DMS114 treated with DMSO at 0.1 percent for 48 hours (cell line): ENCODE data around the gene CBX5.
A peak's percentile ranks its signal among the peaks of the same experiment; 100 is the strongest.
"Not testable (repeated sequence)": the region's sequence is repeated elsewhere in the genome, so short reads cannot be mapped to it uniquely, and the experiment has no call there.

ENCODE experiments used
- DNase-seq: peaks from one replicate; lab custom pipeline; 2025; ENCODE audit not compliant: unreplicated experiment; lab: John Stamatoyannopoulos, UW

Gene CBX5

GRCh38 chr12:54227927-54228326, 52.0 kb downstream of the CBX5 start:
- DNase-seq: not testable (repeated sequence)

GRCh38 chr12:54227376-54227775, 52.5 kb downstream of the CBX5 start:
- no peak for DNase-seq

GRCh38 chr12:54225666-54226065, 54.3 kb downstream of the CBX5 start:
- no peak for DNase-seq

- DNase-seq: no peak
Observed at GRCh38 chr12:54222609-54223008, 57.3 kb downstream of the CBX5 start.

GRCh38 chr12:54221402-54221984, 58.4 kb downstream of the CBX5 start:
- DNase-seq: no peak

- no peak for DNase-seq
Observed at GRCh38 chr12:54220567-54220966, 59.4 kb downstream of the CBX5 start.

GRCh38 chr12:54220092-54220557, 59.8 kb downstream of the CBX5 start:
- peak; percentile 64 for DNase-seq

GRCh38 chr12:54217774-54218241, 62.1 kb downstream of the CBX5 start:
- DNase-seq: peak; percentile 28

GRCh38 chr12:54216797-54217661, 62.9 kb downstream of the CBX5 start:
- DNase-seq: peak; percentile 85

GRCh38 chr12:54215989-54216796, 63.7 kb downstream of the CBX5 start:
- DNase-seq: no peak

GRCh38 chr12:54214553-54215406, 65.1 kb downstream of the CBX5 start:
- DNase-seq: peak; percentile 85

- DNase-seq: no peak
Observed at GRCh38 chr12:54213079-54213478, 66.8 kb downstream of the CBX5 start.

- DNase-seq: no peak
Observed at GRCh38 chr12:54211920-54212319, 68.0 kb downstream of the CBX5 start.

GRCh38 chr12:54210400-54210790, 69.5 kb downstream of the CBX5 start:
- no peak for DNase-seq

GRCh38 chr12:54208591-54208990, 71.3 kb downstream of the CBX5 start:
- no peak for DNase-seq

GRCh38 chr12:54207539-54208294, 72.2 kb downstream of the CBX5 start:
- peak; percentile 30 for DNase-seq

- no peak for DNase-seq
Observed at GRCh38 chr12:54206791-54207190, 73.1 kb downstream of the CBX5 start.

- DNase-seq: no peak
Observed at GRCh38 chr12:54204316-54204715, 75.6 kb downstream of the CBX5 start.

- peak; percentile 60 for DNase-seq
Observed at GRCh38 chr12:54201001-54201794, 78.7 kb downstream of the CBX5 start.
